GM12878 (cell line): ENCODE measurements around the gene HVCN1. TPM values are rescaled to one million over a fixed set of nuclear protein-coding genes. Genes with fewer than 3 reads are reported as not detected.

ENCODE experiments used
- ATAC-seq: fragments of 200-7000 bp; cut with Tn5 transposase; 3 replicates; pipeline ENCODE4 v1.9.1; 2020; ENCODE audit warnings: mild to moderate bottlenecking, moderate library complexity
- BruUV-seq: library from RNA; stranded (reverse); fragments of 400-500 nt; replicated peaks from 2 replicates; lab custom pipeline; 2021; lab: Mats Ljungman, UMichigan
- CTCF ChIA-PET: fragments of 300-600 bp; sonication (Branson Sonifier 250); formaldehyde crosslinking; extraction: SDS; loops from one replicate; lab custom pipeline; 2021; ENCODE audit warnings: inconsistent platforms; lab: Yijun Ruan, JAX
- POLR2A ChIA-PET: fragments of 350-600 bp; formaldehyde crosslinking; extraction: SDS; loops from one replicate; lab custom pipeline; 2021; ENCODE audit warnings: inconsistent platforms; lab: Charles Lee
- RAD21 ChIA-PET: fragments of 300-600 bp; sonication (Branson Sonifier 250); formaldehyde crosslinking; loops from one replicate; lab custom pipeline; 2023; ENCODE audit warnings: antibody characterized with exemption; ENCODE audit not compliant: unreplicated experiment; lab: Charles Lee
- SMC1A ChIA-PET: fragments of 300-600 bp; sonication (Branson Sonifier 250); formaldehyde crosslinking; loops from one replicate; lab custom pipeline; 2023; ENCODE audit not compliant: unreplicated experiment, uncharacterized antibody; lab: Charles Lee
- DNase-seq: peaks from one replicate; pipeline ENCODE4 v3.0.0-alpha.2; 2011; ENCODE audit warnings: low read depth, low spot score
- FAIRE-seq: peaks from 3 replicates; lab custom pipeline; 2011; peaks lifted over from hg19 to GRCh38; lab: Jason Lieb, UNC
- H2AFZ ChIP-seq: 2 replicates; pipeline ENCODE4 v1.6.0; 2011; ENCODE audit warnings: low read depth, low read length, control low read depth; ENCODE audit not compliant: control insufficient read depth
- H3K27ac ChIP-seq: 2 replicates; pipeline ENCODE4 v1.5.1; 2011; ENCODE audit warnings: control low read depth; ENCODE audit not compliant: control insufficient read depth, insufficient read depth
- H3K27me3 ChIP-seq, 2 experiments: replicated peaks in 1 of 2; 2 replicates each; pipeline versions ENCODE4 v1.6.0 to v1.6.1; 2011; ENCODE audit warnings: low read length in 1 of 2; ENCODE audit not compliant: control insufficient read depth in 2 of 2, insufficient read depth in 2 of 2
- H3K36me3 ChIP-seq, 2 experiments: 2 replicates each; pipeline ENCODE4 v1.5.1; 2011; ENCODE audit warnings: low read length in 1 of 2; ENCODE audit not compliant: control insufficient read depth in 2 of 2, insufficient read depth in 2 of 2
- H3K4me1 ChIP-seq: 2 replicates; pipeline ENCODE4 v1.6.1; 2011; ENCODE audit warnings: mild to moderate bottlenecking, low read length, moderate library complexity, mixed read lengths; ENCODE audit not compliant: control insufficient read depth, insufficient read depth
- H3K4me2 ChIP-seq: 2 replicates; pipeline ENCODE4 v1.6.0; 2011; ENCODE audit warnings: control low read depth; ENCODE audit not compliant: control insufficient read depth, insufficient read depth
- H3K4me3 ChIP-seq: fragments of 200-600 bp; sonication (generic); 2 replicates; pipeline ENCODE4 v1.5.1; 2016
- H3K79me2 ChIP-seq: 2 replicates; pipeline ENCODE4 v1.6.0; 2011; ENCODE audit warnings: low read length; ENCODE audit not compliant: control insufficient read depth, insufficient read depth
- H3K9ac ChIP-seq: 2 replicates; pipeline ENCODE4 v1.8.0; 2011; ENCODE audit warnings: low read length, control low read depth, mixed read lengths; ENCODE audit not compliant: control insufficient read depth, insufficient read depth
- H3K9me3 ChIP-seq: replicated peaks from 3 replicates; pipeline ENCODE4 v1.5.1; 2011; ENCODE audit warnings: mild to moderate bottlenecking, low read length; ENCODE audit not compliant: control insufficient read depth, insufficient read depth
- H4K20me1 ChIP-seq: 2 replicates; pipeline ENCODE4 v1.6.0; 2011; ENCODE audit not compliant: control insufficient read depth, insufficient read depth
- CHD1 ChIP-seq: IDR thresholded peaks from 2 replicates; pipeline ENCODE4 v1.6.1; 2012; ENCODE audit warnings: low read depth, low read length, improper control_type of control experiment
- HDAC2 ChIP-seq: fragments of 200-600 bp; sonication (generic); IDR thresholded peaks from 2 replicates; pipeline ENCODE4 v1.6.1; 2017
- IKZF2 ChIP-seq, 2 experiments: fragments of 450-650 bp; IDR thresholded peaks; 2 replicates each; pipeline ENCODE4 v1.6.1; 2017; ENCODE audit warnings: mild to moderate bottlenecking in 2 of 2, moderate library complexity in 2 of 2
- IRF4 ChIP-seq: IDR thresholded peaks from 2 replicates; pipeline ENCODE4 v1.6.1; 2011; ENCODE audit warnings: low read depth, low read length
- MTA2 ChIP-seq: fragments of 450-650 bp; IDR thresholded peaks from 2 replicates; pipeline ENCODE4 v1.6.1; 2016; ENCODE audit warnings: low read depth, mild to moderate bottlenecking, moderate library complexity
- MYC ChIP-seq: IDR thresholded peaks from 2 replicates; pipeline ENCODE4 v1.6.1; 2011; ENCODE audit warnings: mild to moderate bottlenecking, low read length, moderate library complexity, inconsistent platforms; ENCODE audit not compliant: insufficient read depth, insufficient replicate concordance, insufficient read length, severe bottlenecking
- SMAD1 ChIP-seq: fragments of 450-650 bp; IDR thresholded peaks from 2 replicates; pipeline ENCODE4 v1.6.1; 2018; ENCODE audit warnings: mild to moderate bottlenecking, low read depth; ENCODE audit not compliant: partially characterized antibody
- SREBF2 ChIP-seq: IDR thresholded peaks from 2 replicates; pipeline ENCODE4 v1.6.1; 2012; ENCODE audit warnings: mild to moderate bottlenecking, low read length
- SUPT20H ChIP-seq: IDR thresholded peaks from 2 replicates; pipeline ENCODE4 v1.6.1; 2011; ENCODE audit warnings: low read depth, mild to moderate bottlenecking, low read length, moderate library complexity, borderline replicate concordance; ENCODE audit not compliant: control insufficient read depth
- TAF1 ChIP-seq: IDR thresholded peaks from 2 replicates; pipeline ENCODE4 v1.6.1; 2011; ENCODE audit warnings: mild to moderate bottlenecking, low read depth, low read length, borderline replicate concordance
- TCF12 ChIP-seq: IDR thresholded peaks from 2 replicates; pipeline ENCODE4 v1.6.1; 2011; ENCODE audit warnings: low read depth, mild to moderate bottlenecking, low read length
- YY1 ChIP-seq: IDR thresholded peaks from 2 replicates; pipeline ENCODE4 v1.6.1; 2011; ENCODE audit warnings: low read depth, mild to moderate bottlenecking, low read length
- ZBED1 ChIP-seq: IDR thresholded peaks from 2 replicates; pipeline ENCODE4 v1.6.1; 2016; ENCODE audit warnings: borderline replicate concordance
- ZNF217 ChIP-seq: fragments of 450-650 bp; IDR thresholded peaks from 2 replicates; pipeline ENCODE4 v1.6.1; 2017; ENCODE audit warnings: antibody characterized with exemption, mild to moderate bottlenecking
- ZNF622 ChIP-seq: fragments of 450-650 bp; IDR thresholded peaks from 2 replicates; pipeline ENCODE4 v1.6.1; 2017; ENCODE audit warnings: mild to moderate bottlenecking, inconsistent platforms
- WGBS: methylation state at CpG from one replicate; pipeline ENCODE4 v1.1.6; 2016; ENCODE audit warnings: low lambda C conversion rate; ENCODE audit not compliant: insufficient replicate concordance, insufficient coverage; ENCODE audit errors: missing lambda C conversion rate; 5-methylcytosine and 5-hydroxymethylcytosine counted together
- in situ Hi-C: fragments of 300-500 bp; cut with MboI; formaldehyde crosslinking; loops from 9 replicates; pipeline ENCODE4 v1.14.3; 2018; ENCODE audit warnings: mixed read lengths
- intact Hi-C: fragments of 100-400 bp; cut with micrococcal nuclease; formaldehyde crosslinking; loops from one replicate; pipeline ENCODE4 v1.14.2; 2022; ENCODE audit not compliant: unreplicated experiment
- polyA plus RNA-seq, 11 experiments: library from polyadenylated mRNA; depleted of rRNA in 4 of 11; unstranded in 6 of 11; stranded (reverse) in 5 of 11; fragments of >200 nt; fragmentation: Nextera tagmentation in 4 of 11; fragmentation: Illumina TruSeq in 1 of 11; extraction: Ambion mirVana in 4 of 11; extraction: Trizol in 1 of 11; gene quantifications; 1 replicate in 1 of 11; 2 replicates in 10 of 11; pipeline versions ENCODE4 v1.2.1 to v1.2.3, GENCODE V29; 2011 to 2016; ENCODE audit warnings: inconsistent platforms in 2 of 11, missing spikeins in 2 of 11, low read depth in 1 of 11
- total RNA-seq, 4 experiments: library from RNA; depleted of rRNA in 3 of 4; stranded (reverse); fragments of >200 nt in 3 of 4; fragmentation: Illumina TruSeq in 1 of 4; extraction: Trizol in 1 of 4; gene quantifications; 2 replicates each; pipeline versions ENCODE4 v1.2.1 to v1.2.3, GENCODE V29; 2013 to 2021
- TF ChIP-seq, protein P1 (sequence below): IDR thresholded peaks from 2 replicates; pipeline ENCODE4 v1.6.1; 2012; ENCODE audit warnings: low read length, inconsistent platforms
- TF ChIP-seq, protein P2 (sequence below): fragments of 450-650 bp; IDR thresholded peaks from 2 replicates; pipeline ENCODE4 v1.6.1; 2018; ENCODE audit warnings: borderline replicate concordance, mild to moderate bottlenecking; ENCODE audit not compliant: partially characterized antibody

HVCN1 gene
- total and polyA plus RNA-seq, 10 of the 15 experiments (the other 5 are each of a cell fraction or from before 2014, with no cell fraction given) = 27.8 to 181 (median 103) TPM

DNA sequence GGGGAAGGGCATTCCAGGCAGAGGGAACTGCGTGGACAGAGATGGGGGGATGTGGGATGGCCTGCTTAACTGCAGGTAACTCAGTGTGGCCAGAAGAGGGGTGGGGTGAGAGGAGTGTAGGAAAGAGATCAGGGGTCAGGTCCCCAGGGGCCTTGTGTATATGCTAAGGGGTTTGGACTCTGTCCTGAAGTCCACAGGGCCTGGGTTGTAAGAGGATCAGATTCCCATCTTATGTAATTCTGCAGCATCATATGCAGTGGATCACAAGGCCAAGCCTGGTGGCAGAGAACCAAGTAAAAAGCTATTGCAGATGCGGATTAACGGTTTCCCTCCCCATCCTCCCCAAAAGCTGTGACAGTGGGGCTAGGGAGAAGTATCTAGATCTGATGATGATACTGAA lies 66.3 kb downstream of the HVCN1 start:
- ChIA-PET RAD21 (interaction anchor here (1.7 kb wide), 1 partner anchor 13 kb away, joined by 5 read pairs; no protein-coding TSS in a partner anchor), SMC1A (interaction anchor here (4.8 to 11.6 kb wide), 4 partner anchors 11 to 76 kb away, joined by 24 to 103 read pairs (median 52); no protein-coding TSS in a partner anchor), POLR2A (interaction anchor here (0.6 to 4.6 kb wide), 2 partner anchors 11 to 415 kb away, joined by 4 to 46 read pairs; no protein-coding TSS in a partner anchor), CTCF (interaction anchor here (1.5 to 5.4 kb wide), 2 partner anchors 11 to 75 kb away, joined by 4 to 46 read pairs; no protein-coding TSS in a partner anchor)
- H3K4me2 ChIP-seq = no peak overlapping the region
- no peaks in the 10 kb centered on the region for H3K27me3 ChIP-seq
- BruUV-seq = no TSS peak
- no peaks in the 10 kb centered on the region for H4K20me1 ChIP-seq
- H3K27ac ChIP-seq = no peak overlapping the region
- H3K4me3 ChIP-seq = no peak overlapping the region
- TF ChIP-seq MYC (no peak), CHD1 (no peak), SUPT20H (no peak), HDAC2 (no peak), TAF1 (no peak), MTA2 (no peak), YY1 (no peak), SMAD1 (no peak), IKZF2 (IDR thresholded peaks at IDR 0.05) (no peak), SREBF2 (no peak), IRF4 (no peak), ZNF622 (no peak), TCF12 (no peak), ZNF217 (no peak), ZBED1 (no peak)
- TF ChIP-seq, protein P1, sequence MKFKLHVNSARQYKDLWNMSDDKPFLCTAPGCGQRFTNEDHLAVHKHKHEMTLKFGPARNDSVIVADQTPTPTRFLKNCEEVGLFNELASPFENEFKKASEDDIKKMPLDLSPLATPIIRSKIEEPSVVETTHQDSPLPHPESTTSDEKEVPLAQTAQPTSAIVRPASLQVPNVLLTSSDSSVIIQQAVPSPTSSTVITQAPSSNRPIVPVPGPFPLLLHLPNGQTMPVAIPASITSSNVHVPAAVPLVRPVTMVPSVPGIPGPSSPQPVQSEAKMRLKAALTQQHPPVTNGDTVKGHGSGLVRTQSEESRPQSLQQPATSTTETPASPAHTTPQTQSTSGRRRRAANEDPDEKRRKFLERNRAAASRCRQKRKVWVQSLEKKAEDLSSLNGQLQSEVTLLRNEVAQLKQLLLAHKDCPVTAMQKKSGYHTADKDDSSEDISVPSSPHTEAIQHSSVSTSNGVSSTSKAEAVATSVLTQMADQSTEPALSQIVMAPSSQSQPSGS = no peak
- TF ChIP-seq, protein P2, sequence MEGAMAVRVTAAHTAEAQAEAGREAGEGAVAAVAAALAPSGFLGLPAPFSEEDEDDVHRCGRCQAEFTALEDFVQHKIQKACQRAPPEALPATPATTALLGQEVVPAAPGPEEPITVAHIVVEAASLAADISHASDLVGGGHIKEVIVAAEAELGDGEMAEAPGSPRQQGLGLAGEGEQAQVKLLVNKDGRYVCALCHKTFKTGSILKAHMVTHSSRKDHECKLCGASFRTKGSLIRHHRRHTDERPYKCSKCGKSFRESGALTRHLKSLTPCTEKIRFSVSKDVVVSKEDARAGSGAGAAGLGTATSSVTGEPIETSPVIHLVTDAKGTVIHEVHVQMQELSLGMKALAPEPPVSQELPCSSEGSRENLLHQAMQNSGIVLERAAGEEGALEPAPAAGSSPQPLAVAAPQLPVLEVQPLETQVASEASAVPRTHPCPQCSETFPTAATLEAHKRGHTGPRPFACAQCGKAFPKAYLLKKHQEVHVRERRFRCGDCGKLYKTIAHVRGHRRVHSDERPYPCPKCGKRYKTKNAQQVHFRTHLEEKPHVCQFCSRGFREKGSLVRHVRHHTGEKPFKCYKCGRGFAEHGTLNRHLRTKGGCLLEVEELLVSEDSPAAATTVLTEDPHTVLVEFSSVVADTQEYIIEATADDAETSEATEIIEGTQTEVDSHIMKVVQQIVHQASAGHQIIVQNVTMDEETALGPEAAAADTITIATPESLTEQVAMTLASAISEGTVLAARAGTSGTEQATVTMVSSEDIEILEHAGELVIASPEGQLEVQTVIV = no peak
- intact Hi-C loops = no loop called here
- no peak for FAIRE-seq
- peaks cover 28% of the 10 kb centered on the region for H3K4me1 ChIP-seq
- H3K9me3 ChIP-seq = no peaks in the 10 kb centered on the region
- no peaks in the 10 kb centered on the region for H3K36me3 ChIP-seq
- 98% methylated on average over 3 of the region's 3 CpGs for WGBS
- no peaks in the 10 kb centered on the region for H3K79me2 ChIP-seq
- no peak for ATAC-seq
- in situ Hi-C loops = no loop called here
- H3K9ac ChIP-seq = no peak overlapping the region
- DNase-seq = no peak
- H2AFZ ChIP-seq = no peak overlapping the region
